NB4 (cell line): ENCODE measurements around the gene DAAM1.

ENCODE experiments used
- POLR2A ChIP-seq: IDR thresholded peaks from 2 replicates; pipeline ENCODE4 v1.6.1; 2011; ENCODE audit warnings: mild to moderate bottlenecking; ENCODE audit not compliant: insufficient read length; ENCODE audit errors: extremely low read depth
- TF ChIP-seq, protein P1 (sequence below): IDR thresholded peaks from one replicate; pipeline ENCODE4 v1.5.1; 2012; ENCODE audit warnings: low read depth, low read length

DNA sequence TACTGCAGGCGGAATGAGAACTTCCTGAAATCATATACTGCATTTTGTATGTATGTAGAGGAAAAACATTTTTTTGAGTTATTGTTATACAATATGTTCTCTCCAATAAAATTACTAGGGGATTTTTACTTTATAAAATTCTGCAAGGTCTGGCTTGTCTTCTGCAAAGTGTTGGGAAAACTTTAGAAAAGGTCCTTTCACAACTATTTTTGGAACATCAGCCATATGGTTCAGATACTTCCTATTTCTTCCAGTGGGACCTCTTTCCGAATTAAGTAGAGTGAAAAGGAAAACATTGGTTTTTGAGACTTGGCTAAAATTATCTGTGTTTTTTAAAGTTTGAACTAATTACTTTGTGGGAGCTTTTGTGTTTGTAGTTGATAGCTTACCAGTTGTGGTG is 52.7 kb downstream of the DAAM1 start:
- TF ChIP-seq POLR2A, result no peak
- TF ChIP-seq, protein P1, sequence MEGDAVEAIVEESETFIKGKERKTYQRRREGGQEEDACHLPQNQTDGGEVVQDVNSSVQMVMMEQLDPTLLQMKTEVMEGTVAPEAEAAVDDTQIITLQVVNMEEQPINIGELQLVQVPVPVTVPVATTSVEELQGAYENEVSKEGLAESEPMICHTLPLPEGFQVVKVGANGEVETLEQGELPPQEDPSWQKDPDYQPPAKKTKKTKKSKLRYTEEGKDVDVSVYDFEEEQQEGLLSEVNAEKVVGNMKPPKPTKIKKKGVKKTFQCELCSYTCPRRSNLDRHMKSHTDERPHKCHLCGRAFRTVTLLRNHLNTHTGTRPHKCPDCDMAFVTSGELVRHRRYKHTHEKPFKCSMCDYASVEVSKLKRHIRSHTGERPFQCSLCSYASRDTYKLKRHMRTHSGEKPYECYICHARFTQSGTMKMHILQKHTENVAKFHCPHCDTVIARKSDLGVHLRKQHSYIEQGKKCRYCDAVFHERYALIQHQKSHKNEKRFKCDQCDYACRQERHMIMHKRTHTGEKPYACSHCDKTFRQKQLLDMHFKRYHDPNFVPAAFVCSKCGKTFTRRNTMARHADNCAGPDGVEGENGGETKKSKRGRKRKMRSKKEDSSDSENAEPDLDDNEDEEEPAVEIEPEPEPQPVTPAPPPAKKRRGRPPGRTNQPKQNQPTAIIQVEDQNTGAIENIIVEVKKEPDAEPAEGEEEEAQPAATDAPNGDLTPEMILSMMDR, result no peak
